ENCODE results near the gene CNGA1. TPM values are rescaled to one million over a fixed set of nuclear protein-coding genes. Genes with fewer than 3 reads are reported as not detected.

CNGA1 gene
- 0.10 TPM for polyA plus RNA-seq (2013, experiment 1 of 2; ENCODE audit: insufficient read length)
- 0.06 TPM for polyA plus RNA-seq (2013, experiment 2 of 2; ENCODE audit: insufficient read length)

DNA sequence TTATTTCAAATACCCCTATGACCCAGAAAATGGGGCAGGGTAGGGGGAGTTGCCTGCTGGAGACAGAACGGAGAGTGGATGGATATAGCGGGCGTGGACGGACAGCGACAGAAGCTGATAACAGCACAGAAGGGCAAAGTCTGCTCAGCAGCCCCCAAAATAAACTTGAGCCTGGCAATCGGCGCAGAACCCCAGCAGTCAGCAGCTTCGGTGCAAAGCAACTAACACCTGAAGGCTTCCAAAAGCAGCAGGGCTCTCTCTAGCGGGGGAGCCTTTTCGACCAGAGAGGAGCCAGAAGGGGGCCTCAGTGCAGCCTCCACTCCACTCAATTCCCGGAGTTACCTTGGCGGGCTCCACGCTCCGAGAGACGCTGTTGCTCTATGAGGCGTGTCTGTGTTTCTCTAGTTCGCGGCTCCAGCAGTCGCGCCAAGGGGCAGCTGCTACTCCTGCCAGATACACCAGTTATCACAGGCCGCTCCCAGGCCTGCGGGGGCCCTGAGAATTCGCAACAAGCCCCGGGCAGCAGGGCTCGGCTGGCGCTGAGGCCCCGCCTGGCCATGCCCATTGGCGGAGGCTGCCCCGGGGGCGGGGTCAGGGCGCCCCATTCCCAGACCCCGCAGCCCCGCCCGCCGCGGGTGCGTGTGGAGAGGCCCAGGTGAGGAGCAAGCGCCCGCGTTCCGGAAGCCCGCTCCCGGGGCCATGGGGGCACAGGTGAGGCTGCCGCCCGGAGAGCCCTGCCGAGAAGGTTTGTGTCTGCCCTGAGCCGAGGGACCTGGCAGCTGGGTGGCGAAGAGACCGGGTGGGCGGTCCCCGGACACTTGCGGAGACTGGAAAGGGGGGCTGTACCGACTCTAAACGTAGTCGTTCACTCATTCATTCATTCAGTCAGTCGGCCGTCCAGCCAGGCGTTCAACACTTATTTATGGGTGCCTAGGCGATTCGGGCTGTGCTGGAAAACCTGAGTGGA, at the start of gene CNGA1, which contains the start of gene NIPAL1:
CNGA1 (minus strand) TSS at position 541 of the 967 bp plus-strand sequence. CDS start 63,992 bp downstream, outside the sequence.
NIPAL1 (plus strand) TSS at position 632 of the 967 bp plus-strand sequence; CDS start at position 700, 68 bp downstream.
- DNase-seq: peak; percentile 57

DNA sequence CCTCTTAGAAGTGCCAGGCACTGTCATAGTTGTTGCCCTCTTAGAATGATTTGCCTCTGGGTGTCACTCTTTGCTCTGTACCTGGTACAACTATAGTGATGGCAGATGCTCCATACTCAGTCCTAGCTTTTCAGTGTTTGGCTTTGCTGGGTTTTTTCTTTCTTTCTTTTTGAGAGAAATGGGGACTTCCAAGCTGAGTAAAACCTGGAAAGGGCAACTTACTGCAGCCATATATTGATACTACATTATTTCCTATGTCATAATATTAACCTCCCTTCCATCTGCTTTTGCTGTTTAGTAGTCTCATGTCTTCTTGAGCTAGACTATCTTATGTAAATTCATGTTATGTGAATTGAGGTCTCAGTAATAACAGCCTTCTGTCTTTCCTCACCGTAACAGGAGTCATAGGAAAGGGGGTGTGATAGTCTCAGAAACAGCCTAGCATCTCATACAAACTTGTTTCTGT, 49.1 kb upstream of the CNGA1 start:
- no peak for DNase-seq

DNA sequence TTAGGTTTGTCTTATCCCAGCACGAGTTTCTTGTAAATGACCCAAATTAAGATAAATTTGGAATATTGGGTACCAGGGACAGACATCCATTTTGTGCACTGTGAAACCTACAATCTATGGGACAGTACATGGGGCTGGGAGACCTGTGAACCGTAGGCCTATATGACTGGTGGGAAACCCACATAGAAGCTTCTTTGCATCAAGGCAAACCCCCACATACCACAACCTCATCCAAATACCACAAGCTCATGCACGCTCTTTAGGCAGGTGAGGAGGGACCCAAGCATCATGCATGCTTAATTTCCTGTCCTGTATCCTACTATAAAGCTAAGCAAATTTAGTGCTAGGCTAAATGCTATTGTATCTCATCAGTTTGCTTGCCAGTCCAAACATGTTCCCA, 47.9 kb upstream of the CNGA1 start:
- DNase-seq: no peak

DNA sequence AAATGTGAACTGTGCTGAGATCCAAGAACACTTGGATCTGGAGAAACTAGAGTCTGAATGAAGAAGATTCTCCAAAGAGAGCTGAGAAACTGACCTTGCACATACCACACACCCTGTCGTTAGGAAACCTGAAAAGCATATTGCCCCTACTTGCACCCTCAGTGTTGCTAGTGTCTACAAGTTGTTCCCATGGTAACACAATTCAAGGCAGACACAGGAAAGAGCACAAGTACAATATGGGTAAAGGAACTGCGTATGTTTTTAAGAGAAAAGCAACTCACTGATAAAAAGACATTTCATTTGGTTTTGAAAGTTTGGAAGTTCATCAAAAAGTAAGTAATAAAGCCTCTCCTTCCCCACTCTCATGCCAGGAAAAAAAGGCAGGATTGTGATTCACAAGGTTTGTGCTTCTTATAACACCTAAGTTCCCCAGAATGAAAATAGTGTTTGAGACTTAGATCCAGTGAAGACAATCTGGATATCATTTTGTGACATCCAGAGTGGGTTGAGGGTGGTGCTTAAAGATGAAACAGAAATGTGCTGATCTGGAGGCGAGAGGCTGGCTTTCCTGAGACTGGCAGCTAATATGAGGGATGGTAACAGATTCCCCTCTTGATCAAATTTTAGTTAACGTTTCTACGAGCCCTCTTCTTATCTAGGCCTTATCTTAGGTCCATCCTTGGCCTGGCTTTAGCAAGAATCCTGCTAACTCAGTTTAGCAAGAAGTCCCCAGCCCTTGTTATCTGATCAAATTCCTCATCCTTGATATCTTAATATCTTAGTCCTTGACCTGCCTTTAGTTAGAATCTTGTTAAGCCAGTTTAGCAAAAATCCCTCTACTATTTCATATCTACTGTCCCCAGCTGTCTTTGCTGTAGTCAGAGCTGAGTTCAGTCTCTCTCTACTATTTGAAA, 42.4 kb upstream of the CNGA1 start:
- DNase-seq: no peak

DNA sequence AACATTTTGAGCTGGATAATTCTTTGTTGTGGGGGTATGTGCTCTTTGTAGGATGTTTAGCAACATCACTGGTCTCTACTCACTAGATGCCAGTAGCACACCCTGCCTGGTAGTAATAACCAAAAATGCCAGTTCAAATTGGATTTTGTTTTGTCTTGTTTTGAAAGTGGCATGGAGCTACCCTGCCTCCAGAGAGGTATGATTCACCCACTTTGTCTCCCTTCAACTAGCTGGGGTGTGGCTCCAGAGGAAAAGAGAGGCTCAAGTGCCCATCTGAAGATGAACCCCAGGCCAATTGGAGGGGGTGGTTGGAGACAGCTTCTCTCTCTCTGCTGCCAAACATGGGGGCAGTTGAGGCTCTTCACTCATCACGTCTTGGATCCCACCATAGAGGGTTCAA, 34.6 kb upstream of the CNGA1 start:
- DNase-seq: no peak

DNA sequence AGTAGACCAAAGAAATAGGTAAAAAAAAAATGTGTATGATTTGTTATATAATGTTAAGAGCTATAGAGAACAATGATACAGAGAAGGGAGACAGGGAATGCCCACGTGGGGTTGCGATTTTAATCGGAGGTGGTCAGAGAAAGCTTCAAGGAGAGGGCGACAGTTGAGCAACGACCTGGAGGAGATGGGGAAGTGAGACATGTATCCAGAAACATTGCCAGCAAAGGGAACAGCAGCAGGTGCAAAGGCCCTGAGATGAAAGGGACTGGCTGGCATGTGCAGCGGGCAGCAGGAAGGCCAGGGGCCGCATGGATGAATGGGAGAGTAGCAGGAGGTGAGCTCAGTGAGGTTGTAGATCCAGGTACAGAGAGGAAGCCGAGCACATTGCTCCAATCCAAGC, 33.0 kb upstream of the CNGA1 start:
- DNase-seq: no peak

DNA sequence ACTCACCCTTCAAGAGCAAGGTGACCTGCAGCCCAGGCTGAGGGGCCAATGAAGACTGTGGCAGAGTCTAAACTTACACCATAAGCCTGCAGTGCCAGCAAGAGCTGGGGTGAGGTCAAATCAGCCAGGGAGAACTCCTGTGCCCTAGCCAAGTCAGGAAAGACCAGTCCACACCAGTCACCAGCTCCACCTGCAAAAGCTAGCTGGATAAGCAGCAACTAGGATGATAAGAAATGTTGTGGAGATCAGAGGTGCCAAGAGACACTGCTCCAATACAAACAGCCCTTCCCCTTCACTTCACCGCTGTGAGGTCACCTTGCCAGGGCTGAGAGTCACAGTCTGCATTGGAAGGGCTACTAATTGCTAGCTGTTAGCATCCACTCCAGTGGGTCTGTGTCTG, 31.4 kb upstream of the CNGA1 start:
- no peak for DNase-seq

DNA sequence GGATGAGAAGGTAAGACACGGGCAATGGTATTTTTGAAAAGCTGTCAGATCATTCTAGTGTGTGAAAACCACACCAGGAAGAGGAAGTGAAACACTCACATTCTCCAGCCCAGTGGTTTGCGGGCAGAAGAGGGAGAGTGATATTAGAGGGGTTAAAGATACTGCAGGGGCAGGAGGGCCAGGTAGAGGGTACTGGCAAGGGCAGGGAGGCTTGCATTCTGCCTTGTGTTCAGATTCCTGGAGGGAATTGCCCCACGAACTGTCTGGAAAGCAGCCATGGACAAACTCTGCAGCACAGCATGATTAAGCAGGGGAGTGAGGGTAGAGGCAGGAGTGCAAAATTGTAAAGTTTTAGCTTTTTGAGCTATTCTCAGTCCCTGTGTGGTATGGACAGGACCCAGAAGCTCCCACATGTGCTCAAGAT, 31.0 kb upstream of the CNGA1 start:
- no peak for DNase-seq

DNA sequence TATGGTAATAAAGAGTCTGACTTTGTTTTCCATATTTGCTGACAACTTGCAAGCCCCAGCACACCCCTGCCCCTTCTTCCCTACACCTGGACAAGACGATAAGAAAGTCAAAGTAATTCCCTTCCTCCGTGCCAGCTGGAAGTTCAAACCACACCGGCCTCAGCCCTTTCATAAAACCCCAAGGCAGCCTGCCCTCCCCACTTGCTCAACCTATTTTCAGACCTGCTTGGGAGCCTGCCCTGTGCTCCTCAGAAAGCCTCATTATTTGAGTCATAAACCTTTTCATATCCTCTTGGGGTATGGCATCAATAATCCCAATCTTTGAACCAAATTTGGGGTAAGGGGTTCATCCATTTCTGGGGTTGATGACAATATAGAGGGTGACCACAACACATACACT, 29.6 kb upstream of the CNGA1 start:
- DNase-seq: no peak

DNA sequence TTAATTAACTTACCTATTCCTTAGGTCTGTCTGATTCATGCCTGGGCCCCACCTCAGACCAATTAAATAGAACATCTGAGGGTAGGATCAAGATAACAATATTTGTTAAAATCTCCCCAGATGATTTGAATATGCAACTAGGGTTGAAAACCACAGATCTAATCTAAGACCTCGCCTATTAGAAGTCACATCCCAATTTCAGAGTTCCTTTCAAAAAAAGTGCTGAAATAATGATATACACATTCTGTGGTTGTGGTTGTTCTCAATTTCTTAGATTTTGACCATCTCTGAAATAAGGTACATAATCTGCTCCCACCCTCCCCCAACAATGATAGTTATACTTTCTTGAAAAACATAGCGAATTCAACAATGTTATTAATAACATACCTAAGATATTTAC, 27.8 kb upstream of the CNGA1 start:
- no peak for DNase-seq

DNA sequence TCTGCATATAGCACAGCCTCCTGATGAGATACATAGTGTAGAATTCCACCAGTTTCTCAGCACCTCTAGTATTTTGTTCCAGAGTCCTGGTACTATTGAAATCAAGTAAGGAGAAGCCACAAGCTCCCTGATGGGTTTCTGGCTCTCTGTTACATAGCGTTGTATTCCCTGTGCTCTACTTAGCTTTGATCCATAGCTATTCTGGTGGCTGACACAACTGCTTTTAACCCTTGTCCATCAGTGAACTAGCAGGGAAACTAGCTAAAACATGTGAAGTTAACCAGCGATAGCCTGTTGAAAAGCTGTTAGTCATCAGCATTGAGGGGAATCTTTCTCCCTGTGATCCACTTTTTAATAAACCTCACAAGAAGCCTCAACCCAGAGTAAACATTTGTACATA, 27.0 kb upstream of the CNGA1 start:
- DNase-seq: no peak

DNA sequence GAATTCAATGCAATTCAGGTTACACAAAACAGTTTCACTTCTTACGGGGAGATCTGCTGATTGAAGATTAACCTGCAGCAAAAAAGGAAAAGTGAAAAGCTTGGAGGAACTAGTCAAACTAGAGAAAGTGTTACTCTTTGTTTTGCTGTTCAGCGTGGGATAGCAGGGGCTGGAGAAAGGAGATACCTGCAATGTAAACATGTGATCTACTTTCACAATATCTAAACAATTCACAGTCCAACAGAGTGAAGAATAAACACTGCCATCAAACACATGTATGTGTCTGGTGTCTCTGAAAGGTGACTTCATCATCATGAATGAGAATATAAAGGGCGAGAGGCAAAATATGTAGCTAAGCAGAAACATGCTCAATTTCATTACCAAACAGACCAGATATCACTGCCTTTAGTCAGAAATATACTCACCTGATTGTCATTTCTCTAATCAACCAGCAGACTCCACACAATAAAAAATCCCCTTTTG, 26.5 kb upstream of the CNGA1 start:
- DNase-seq: no peak

DNA sequence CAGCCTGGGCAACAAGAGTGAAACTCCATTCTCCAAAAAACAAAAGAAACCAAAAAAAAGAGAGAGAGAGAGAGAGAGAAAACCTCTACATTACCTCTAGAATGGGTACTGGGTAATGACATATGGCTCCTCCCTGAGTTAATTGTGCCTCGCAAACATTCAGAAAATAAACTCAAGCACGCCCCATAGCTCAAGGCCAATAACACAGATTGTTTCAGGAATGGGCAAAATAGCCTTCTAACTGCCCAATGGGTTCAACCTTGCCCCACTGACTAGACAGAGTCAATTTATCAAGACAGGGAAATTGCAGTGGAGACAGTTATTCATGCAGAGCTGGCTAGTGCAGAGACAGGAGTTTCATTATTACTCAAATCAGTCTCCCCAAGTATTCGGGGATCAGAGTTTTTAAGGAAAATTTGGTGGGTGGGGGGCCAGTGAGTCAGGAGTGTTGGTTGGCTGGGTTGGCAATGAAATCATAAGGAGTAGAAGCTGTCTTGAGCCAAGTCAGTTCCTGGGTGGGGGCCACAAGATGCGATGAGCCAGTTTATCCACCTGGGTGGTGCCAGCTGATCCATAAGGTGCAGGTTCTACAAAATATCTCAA, 25.2 kb upstream of the CNGA1 start:
- no peak for DNase-seq

DNA sequence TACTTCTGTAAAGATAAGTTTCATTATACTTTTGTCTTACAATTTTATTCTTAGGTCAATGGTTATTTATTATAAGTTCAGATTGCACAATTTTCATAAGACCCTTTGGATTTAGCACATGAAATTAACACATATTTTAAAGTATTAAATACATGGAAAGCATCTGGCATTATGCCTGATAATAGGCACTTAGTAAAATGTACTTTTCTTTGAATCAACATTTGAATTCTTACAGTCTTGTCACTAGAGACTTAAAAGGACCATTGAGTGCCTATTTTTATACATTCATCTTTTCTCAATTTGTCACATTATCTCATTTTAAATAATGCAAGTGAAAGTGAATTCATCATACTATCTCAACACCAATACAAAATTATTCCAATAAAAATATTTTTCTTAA, 23.1 kb upstream of the CNGA1 start:
- no peak for DNase-seq

DNA sequence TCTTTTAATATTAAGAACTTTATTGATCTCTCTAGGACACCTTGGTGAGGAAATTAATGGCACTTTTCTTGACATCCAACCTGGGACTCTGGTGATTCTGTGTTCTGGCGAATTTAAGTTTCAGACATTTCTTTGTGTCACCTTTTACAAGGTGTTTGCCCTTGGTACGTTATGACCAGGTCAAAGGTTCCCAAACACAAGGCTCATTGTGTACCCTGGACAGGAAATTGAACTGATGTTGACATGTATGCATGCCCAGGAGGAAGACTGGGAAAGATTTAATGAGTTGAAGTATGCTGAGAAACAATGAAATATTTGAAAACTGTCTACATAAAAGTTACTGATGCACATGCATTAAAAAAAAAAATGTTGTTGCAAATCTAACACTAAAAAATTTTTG, 22.2 kb upstream of the CNGA1 start:
- no peak for DNase-seq

DNA sequence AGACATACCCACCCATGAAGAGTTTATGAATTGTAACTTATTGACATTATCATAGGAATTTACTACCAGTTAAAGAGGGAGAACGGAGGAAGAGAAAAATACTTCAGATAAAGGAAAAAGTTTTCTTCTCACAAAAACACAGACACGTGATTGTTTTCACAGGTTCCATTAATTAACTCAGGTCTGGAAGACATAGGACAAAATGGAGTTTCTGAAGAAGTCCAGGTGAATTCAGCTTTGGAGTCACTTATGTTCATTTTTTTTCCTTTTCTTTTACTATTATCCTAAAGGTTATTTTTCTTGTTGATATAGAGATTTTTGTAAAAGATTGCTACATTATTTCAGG, 20.6 kb upstream of the CNGA1 start:
- DNase-seq: no peak

DNA sequence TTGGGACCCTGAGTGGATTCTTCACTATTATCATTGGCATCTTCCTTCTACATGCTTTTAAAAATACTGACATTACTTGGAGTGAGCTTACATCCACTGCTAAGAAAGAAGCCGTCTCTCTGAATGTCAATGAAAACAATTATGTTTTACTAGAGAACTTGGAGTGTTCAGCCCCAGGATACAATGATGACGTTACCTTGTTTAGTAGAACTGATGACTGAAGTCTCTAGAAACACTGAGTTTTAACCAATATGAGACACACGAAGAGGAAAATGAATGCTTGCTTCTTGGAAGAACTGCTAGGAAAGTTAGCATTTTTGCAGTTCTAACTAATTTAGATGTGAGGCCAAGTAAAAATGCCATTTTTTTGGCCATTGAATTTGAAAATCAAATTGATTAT, 19.5 kb upstream of the CNGA1 start:
- DNase-seq: no peak

DNA sequence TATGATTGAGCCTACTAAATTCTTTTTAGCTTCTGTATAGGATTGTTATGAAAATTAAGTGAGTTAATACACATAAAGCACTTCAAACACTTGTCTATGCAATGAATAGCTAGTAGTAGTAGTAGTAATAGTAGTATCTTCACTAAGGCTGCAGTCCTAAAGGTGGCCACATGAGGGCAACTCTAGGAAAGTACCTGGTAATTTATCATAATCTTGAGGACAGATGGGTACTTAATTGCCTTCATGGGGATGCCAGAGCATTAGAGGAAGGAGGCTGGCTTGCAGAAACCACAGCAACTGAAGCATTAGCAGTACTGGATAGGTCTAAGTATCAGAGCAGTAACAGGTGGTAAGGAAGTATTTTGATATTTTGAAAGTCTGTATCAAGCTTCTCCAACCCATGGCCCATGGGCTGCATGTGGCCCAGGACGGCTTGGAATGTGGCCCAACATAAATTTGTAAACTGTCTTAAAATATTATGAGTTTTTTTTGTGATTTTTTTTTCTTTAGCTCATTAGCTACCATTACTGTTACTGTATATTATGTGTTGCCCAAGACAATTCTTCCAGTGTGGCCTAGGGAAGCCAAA, 17.4 kb upstream of the CNGA1 start:
- DNase-seq: peak; percentile 15

DNA sequence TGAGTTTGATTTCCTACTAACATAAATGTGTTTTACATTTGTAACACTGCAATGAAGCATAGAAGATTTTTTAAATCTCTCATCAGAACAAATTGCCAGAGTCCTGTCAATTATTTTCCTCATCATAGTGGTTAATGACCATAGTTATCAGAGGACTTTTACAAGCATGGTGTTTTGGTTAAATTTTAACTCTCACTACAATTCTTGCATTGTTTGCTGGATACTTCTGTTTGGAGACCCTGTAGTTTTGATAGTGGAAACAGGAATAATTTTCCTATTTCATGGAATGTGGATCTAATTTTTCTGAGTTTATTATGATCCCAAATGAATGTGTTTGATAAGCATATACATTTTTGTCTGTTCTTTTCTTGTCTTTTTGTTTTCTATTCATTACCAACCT, 16.9 kb upstream of the CNGA1 start:
- no peak for DNase-seq

DNA sequence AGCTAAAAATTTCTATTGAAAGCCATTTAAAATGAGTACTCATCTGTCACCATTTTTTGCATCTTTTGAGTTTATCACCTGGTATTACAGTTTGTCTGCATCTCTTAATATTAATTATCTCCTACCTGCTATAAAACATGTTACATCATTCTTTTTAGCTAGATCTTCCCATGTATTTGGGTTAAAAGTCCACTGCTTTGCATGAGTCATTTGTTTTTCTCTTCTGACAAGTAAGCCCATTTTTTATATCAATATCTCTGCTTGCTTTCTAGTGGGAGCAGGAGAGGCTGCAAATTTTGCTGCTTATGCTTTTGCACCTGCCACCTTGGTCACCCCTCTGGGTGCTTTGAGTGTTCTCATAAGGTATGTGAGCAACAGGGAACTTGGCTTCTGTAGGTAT, 16.2 kb upstream of the CNGA1 start:
- no peak for DNase-seq

DNA sequence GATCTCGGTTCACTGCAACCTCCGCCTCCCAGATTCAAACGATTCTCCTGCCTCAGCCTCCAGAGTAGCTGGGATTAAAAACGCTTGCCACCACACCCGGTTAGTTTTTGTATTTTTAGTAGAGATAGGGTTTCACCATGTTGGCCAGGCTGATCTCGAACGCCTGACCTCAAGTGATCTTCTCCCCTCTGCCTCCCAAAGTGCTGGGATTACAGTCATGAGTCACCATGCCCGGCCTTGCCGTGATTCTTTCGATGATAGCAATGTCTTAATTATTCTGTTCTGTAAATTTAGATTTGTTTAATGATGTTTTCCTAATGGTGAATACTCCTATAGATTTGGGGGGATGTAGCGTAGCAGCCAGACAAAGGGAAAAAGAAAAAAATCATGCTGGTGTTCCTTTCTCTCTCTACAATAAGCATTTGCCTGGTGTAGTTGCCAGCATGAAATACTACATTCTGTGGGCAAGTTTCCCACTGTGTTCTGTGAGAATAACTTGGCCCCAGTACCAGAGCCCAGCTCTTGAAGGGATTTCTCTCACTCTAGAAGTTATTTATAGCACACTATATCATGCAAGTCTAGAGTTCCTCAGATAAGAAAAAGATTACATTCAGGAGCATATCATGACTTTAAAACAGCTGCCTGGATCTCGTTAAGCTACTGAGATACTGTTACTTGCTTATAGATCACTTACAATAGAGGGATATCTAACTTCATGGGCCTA, 15.5 kb upstream of the CNGA1 start:
- peak; percentile 50 for DNase-seq
